Measurements from ENCODE around the gene ALDH2.

Gene ALDH2

GRCh38 chr12:111858186-111858585 lies 91.5 kb downstream of the ALDH2 start:
- Mint-ChIP-seq H3K9me3 (no peaks in the 10 kb centered on the region), H3K27me3 (no peaks in the 10 kb centered on the region), H3K4me1 (peaks cover 55% of the 10 kb centered on the region), H3K27ac (no peak overlapping the region), H3K36me3 (peaks cover 11% of the 10 kb centered on the region), H3K4me3 (no peak overlapping the region)

GRCh38 chr12:111858778-111859177 lies 92.0 kb downstream of the ALDH2 start:
- no peaks in the 10 kb centered on the region for H3K27me3 Mint-ChIP-seq
- H3K4me1 Mint-ChIP-seq, result peaks cover 55% of the 10 kb centered on the region
- H3K36me3 Mint-ChIP-seq, result peaks cover 11% of the 10 kb centered on the region
- H3K4me3 Mint-ChIP-seq, result no peak overlapping the region
- no peaks in the 10 kb centered on the region for H3K9me3 Mint-ChIP-seq
- H3K27ac Mint-ChIP-seq, result no peak overlapping the region

- Mint-ChIP-seq H3K27me3 (no peaks in the 10 kb centered on the region), H3K27ac (no peak overlapping the region), H3K36me3 (peaks cover 4% of the 10 kb centered on the region), H3K4me1 (peaks cover 20% of the 10 kb centered on the region), H3K4me3 (no peak overlapping the region), H3K9me3 (no peaks in the 10 kb centered on the region)
These were observed 98.2 kb downstream of the ALDH2 start for GRCh38 chr12:111864913-111865312.
